ENCODE data around the gene ARFRP1. TPM values are rescaled to one million over a fixed set of nuclear protein-coding genes. Genes with fewer than 3 reads are reported as not detected.
"Not testable (repeated sequence)": the region's sequence is repeated elsewhere in the genome, so short reads cannot be mapped to it uniquely, and the experiment has no call there.

The ARFRP1 gene
- total RNA-seq, 1 donor from 2014 or later = 47.3 TPM

- no peak for DNase-seq (ENCODE audit: low spot score)
Measured at GRCh38 chr20:63678667-63679465, 28.9 kb downstream of the ARFRP1 start.

GRCh38 chr20:63678071-63678470 is 29.7 kb downstream of the ARFRP1 start:
- DNase-seq (ENCODE audit: low spot score) = no peak

- DNase-seq (ENCODE audit: low spot score) = no peak
Measured at GRCh38 chr20:63675681-63676368, 32.0 kb downstream of the ARFRP1 start.

DNA sequence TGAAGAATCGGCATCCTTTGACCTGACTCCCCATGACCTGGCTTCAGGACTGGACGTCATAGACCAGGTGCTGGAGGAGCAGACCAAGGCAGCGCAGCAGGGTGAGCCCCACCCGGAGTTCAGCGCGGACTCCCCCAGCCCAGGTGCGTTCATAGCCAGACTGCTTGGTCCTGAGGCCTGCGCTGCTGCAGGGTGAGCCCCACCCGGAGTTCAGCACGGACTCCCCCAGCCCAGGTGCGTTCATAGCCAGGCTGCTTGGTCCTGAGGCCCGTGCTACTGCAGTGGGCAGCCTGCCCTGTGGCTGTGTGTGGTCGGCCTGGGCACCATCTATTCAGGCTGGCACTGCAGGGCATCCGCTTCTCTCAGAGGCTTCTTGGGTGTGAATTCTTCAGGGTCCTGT is 33.8 kb downstream of the ARFRP1 start:
- DNase-seq (ENCODE audit: low spot score) = no peak

GRCh38 chr20:63672666-63673065 is 35.1 kb downstream of the ARFRP1 start:
- no peak for DNase-seq (ENCODE audit: low spot score)

GRCh38 chr20:63671695-63672094 is 36.1 kb downstream of the ARFRP1 start:
- DNase-seq (ENCODE audit: low spot score) = not testable (repeated sequence)

GRCh38 chr20:63668351-63668750 is 39.4 kb downstream of the ARFRP1 start:
- no peak for DNase-seq (ENCODE audit: low spot score)

- no peak for DNase-seq (ENCODE audit: low spot score)
Measured at GRCh38 chr20:63667858-63668257, 39.9 kb downstream of the ARFRP1 start.

DNA sequence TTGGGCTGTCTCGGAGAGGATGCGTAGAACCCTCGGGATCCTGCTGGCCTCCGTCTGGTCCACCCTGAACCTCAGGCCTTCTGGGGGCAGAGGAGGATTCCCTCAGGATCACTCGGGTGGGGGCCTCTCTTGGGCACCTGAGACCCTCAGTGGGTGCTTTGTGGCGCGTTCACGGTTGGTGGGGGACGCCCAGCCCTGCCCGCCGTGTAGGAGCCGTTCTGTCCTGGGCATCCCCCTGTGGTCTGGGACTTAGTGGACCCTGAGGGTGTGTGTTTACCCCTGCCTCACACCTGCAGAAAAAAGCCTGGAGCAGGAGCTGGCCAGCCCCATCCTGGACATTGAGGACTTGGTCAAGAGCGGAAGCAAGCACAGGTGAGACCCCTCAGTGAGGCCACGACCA is 42.1 kb downstream of the ARFRP1 start:
- DNase-seq (ENCODE audit: low spot score) = no peak

DNA sequence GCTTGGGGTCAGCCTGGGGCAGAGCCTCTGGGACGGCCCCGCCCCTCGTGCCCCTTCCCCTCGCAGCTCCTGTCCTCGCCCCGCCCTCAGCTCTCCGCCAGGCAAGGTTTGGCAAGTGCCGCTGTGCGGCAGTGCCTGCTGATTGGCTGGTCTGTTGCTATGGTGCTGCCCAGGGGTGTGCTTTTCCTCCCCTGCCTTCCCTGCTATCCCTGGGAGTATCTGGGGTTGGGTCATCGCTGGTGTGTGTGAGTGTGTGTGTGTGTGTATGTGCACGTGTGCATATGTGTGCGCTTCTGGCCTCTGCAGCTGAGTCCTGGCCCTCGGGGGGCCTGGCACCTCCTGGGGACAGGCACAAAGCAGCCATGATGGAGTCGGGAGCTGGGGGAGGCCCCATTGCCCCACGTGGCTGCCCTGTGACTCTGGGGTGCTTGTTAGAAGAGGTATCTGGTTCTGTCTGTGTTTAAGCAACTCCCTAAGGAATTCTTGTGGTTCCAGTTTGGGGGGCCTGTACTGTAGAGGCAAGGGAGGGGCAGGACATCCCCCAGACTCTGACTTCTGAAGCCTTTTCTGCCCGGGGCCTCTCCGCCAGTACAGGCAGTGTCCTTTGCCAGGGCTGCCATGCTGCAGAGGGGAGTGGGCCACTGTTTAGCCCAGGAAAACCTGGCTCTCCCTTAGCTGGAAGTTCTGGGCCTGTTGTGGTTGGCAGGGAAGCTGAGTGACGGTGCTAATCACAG is 42.7 kb downstream of the ARFRP1 start:
- DNase-seq (ENCODE audit: low spot score) = no peak

DNA sequence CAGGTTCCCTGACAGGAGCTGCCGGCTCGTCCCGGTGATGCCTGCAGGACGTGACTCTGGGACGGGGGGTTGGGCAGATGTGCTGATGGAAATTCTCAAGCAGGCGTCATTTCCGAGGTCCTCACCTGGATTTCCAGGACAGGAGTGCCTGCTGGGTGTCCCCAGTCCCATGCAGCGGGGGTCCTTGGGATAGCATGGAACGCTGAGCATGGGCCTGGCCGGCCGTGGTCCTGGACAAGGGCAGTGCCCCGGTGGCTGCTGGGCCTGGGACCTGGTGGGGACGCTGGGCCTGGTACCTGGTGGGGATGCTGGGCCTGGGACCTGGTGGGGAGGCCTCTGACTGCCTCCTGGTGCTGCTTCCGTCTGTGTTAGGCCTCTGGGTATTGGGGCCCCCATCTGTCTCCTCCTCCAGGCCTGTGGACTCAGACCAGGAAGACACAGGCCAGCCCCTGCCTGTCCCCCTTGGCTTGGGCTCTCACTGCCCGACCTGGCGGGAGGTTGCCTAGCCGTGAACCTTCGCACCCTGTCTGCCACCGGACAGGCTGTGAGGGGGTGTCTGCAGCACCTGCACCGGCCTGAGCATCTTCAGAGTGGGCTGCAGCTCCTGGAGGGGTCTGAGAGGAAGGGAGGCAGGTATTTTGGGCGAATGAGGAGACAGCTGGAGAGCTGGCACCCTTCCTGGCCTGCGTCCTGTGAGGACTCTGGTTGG is 43.5 kb downstream of the ARFRP1 start:
- DNase-seq (ENCODE audit: low spot score) = no peak

GRCh38 chr20:63663332-63664066 is 44.3 kb downstream of the ARFRP1 start:
- no peak for DNase-seq (ENCODE audit: low spot score)

GRCh38 chr20:63662813-63663189 is 45.0 kb downstream of the ARFRP1 start:
- no peak for DNase-seq (ENCODE audit: low spot score)

- no peak for DNase-seq (ENCODE audit: low spot score)
Measured at GRCh38 chr20:63661959-63662812, 45.6 kb downstream of the ARFRP1 start.

- DNase-seq (ENCODE audit: low spot score) = no peak
Measured at GRCh38 chr20:63661108-63661507, 46.7 kb downstream of the ARFRP1 start.

DNA sequence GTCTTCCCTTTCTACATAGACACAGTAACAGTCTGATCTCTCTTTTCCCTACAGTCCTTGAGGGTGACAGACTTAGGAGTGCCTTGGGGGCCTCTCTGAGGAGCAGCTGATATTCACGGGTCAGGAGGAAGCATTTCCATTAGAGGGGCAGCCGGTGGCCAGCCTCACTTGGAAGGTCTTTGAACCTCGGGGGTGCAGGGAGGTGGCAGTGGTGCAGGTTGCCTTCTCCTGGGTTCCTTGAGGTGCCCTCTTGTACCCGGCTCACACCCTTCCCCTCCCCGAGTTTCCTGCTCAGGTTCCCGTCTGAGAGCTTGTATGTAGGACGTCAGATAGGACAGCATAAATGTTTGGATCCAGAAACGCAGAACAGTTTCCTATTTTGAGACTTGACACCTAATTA is 47.2 kb downstream of the ARFRP1 start:
- DNase-seq (ENCODE audit: low spot score) = no peak

DNA sequence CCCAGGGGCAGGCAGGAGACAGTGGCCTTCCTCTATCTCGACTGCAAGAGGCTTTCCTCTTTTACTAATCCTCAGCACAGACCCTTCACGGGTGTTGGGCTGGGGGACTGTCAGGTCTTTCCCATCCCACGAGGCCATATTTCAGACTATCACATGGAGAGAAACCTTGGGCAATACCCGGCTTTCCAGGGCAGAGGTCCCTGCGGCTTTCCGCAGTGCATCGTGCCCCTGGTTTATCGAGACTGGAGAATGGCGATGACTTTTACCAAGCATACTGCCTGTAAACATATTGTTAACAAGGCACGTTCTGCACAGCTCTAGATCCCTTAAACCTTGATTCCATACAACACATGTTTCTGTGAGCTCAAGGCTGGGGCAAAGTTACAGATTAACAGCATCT is 47.6 kb downstream of the ARFRP1 start:
- not testable (repeated sequence) for DNase-seq (ENCODE audit: low spot score)

- no peak for DNase-seq (ENCODE audit: low spot score)
Measured at GRCh38 chr20:63659370-63659769, 48.4 kb downstream of the ARFRP1 start.

DNA sequence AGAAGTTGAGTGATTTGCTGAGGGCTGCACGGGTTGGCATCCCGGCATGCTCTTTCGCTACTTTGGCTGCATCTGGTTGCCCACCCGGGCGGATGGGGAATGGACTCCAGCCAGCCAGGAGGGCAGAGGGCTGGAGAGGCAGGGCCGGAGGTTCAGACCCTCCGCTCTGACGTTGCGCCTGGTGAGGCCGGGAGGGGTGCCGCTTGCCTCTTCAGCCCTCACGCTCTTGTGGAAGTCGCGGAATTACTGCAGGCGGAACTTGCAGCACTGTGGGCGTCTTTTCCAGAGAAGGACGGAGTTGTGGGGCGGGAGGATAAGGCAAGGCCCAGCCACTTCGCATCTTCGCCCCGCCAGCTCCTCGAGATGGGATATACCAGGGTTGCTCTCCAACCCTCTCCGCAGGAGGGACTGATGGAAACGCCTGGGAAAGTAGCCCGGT is 49.0 kb downstream of the ARFRP1 start:
- DNase-seq (ENCODE audit: low spot score) = no peak
